ENCODE data around the gene MISFA. TPM values are rescaled to one million over a fixed set of nuclear protein-coding genes. Genes with fewer than 3 reads are reported as not detected.

Gene MISFA
- total and polyA plus RNA-seq, 2 experiments from 2014 or later = 5.1 TPM; not detected in 1

DNA sequence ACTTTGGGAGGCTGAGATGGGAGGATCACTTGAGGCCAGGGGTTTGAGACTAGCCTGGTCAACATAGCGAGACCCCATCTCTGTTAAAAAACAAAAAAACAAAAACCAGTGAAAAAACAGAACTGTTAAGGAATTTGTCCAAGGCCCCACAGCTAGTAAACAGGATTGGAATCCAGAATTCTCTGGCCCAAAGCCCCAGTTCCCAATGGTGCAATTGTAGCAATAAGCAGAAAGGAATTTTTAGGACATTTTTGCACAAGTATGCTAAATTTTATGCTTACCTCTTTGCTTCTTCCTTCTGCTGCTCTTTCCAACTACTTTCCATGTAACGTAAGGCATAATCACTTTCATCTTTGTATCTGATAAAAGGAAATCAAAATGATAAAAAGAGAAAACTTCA, 11.6 kb downstream of the MISFA start (continued):
- TF ChIP-seq, protein P1, sequence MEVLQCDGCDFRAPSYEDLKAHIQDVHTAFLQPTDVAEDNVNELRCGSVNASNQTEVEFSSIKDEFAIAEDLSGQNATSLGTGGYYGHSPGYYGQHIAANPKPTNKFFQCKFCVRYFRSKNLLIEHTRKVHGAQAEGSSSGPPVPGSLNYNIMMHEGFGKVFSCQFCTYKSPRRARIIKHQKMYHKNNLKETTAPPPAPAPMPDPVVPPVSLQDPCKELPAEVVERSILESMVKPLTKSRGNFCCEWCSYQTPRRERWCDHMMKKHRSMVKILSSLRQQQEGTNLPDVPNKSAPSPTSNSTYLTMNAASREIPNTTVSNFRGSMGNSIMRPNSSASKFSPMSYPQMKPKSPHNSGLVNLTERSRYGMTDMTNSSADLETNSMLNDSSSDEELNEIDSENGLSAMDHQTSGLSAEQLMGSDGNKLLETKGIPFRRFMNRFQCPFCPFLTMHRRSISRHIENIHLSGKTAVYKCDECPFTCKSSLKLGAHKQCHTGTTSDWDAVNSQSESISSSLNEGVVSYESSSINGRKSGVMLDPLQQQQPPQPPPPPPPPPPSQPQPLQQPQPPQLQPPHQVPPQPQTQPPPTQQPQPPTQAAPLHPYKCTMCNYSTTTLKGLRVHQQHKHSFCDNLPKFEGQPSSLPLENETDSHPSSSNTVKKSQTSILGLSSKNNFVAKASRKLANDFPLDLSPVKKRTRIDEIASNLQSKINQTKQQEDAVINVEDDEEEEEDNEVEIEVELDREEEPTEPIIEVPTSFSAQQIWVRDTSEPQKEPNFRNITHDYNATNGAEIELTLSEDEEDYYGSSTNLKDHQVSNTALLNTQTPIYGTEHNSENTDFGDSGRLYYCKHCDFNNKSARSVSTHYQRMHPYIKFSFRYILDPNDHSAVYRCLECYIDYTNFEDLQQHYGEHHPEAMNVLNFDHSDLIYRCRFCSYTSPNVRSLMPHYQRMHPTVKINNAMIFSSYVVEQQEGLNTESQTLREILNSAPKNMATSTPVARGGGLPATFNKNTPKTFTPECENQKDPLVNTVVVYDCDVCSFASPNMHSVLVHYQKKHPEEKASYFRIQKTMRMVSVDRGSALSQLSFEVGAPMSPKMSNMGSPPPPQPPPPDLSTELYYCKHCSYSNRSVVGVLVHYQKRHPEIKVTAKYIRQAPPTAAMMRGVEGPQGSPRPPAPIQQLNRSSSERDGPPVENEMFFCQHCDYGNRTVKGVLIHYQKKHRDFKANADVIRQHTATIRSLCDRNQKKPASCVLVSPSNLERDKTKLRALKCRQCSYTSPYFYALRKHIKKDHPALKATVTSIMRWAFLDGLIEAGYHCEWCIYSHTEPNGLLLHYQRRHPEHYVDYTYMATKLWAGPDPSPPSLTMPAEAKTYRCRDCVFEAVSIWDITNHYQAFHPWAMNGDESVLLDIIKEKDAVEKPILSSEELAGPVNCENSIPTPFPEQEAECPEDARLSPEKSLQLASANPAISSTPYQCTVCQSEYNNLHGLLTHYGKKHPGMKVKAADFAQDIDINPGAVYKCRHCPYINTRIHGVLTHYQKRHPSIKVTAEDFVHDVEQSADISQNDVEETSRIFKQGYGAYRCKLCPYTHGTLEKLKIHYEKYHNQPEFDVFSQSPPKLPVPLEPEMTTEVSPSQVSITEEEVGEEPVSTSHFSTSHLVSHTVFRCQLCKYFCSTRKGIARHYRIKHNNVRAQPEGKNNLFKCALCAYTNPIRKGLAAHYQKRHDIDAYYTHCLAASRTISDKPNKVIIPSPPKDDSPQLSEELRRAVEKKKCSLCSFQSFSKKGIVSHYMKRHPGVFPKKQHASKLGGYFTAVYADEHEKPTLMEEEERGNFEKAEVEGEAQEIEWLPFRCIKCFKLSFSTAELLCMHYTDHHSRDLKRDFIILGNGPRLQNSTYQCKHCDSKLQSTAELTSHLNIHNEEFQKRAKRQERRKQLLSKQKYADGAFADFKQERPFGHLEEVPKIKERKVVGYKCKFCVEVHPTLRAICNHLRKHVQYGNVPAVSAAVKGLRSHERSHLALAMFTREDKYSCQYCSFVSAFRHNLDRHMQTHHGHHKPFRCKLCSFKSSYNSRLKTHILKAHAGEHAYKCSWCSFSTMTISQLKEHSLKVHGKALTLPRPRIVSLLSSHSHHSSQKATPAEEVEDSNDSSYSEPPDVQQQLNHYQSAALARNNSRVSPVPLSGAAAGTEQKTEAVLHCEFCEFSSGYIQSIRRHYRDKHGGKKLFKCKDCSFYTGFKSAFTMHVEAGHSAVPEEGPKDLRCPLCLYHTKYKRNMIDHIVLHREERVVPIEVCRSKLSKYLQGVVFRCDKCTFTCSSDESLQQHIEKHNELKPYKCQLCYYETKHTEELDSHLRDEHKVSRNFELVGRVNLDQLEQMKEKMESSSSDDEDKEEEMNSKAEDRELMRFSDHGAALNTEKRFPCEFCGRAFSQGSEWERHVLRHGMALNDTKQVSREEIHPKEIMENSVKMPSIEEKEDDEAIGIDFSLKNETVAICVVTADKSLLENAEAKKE (CRISPR knock-in tag; IDR thresholded peaks at IDR 0.05) = no peak

- Mint-ChIP-seq H3K27me3 (ENCODE audit: insufficient read depth, low read depth, poor library complexity) (no peaks in the 10 kb centered on the region), H3K9me3 (no peaks in the 10 kb centered on the region), H3K4me3 (no peak overlapping the region), H3K36me3 (ENCODE audit: low read depth) (peaks cover 20% of the 10 kb centered on the region), H3K4me1 (peaks cover 3% of the 10 kb centered on the region; the same call in 2 of the 3 replicates), H3K27ac (no peak overlapping the region)
- Histone ChIP-seq H3K4me1 (ENCODE audit: insufficient read depth) (peaks cover 5% of the 10 kb centered on the region; the same call in 1 of the 2 replicates), H3K79me2 (replicated peaks; ENCODE audit: insufficient read depth) (peaks cover 6% of the 10 kb centered on the region), H3K4me3 (no peak overlapping the region), H3K27me3 (ENCODE audit: insufficient read depth) (no peaks in the 10 kb centered on the region), H3K4me2 (no peak overlapping the region), H4K20me1 (replicated peaks; ENCODE audit: insufficient read depth) (peaks cover 9% of the 10 kb centered on the region; the same call in 1 of the 2 replicates), H2AFZ (no peak overlapping the region), H3K36me3 (ENCODE audit: insufficient read depth) (peaks cover 15% of the 10 kb centered on the region), H3K27ac (ENCODE audit: low read depth) (no peak overlapping the region), H3K9me2 (ENCODE audit: insufficient read depth) (no peaks in the 10 kb centered on the region), H3F3A (replicated peaks; ENCODE audit: low read depth) (no peaks in the 10 kb centered on the region)
- no peak for TF ChIP-seq REST (IDR thresholded peaks at IDR 0.05; ENCODE audit: unreplicated experiment)
- ATAC-seq (no peak), DNase-seq (ENCODE audit: low spot score) (no peak)
Observed at GRCh38 chr11:18612394-18612793, 12.8 kb downstream of the MISFA start.
